SU-DHL-6 (cell line): ENCODE results near the gene ATP11A.

Experiments used
- H2AFZ ChIP-seq: fragments of 200-600 bp; sonication (generic); 2 replicates; pipeline ENCODE4 v1.6.1; 2014; ENCODE audit warnings: low read depth, mild to moderate bottlenecking, moderate library complexity, mixed read lengths, antibody characterized with exemption, low read length; ENCODE audit not compliant: severe bottlenecking
- H3F3A ChIP-seq: fragments of 200-600 bp; shearing (Covaris generic); 2 replicates; pipeline ENCODE4 v1.6.0; 2016; ENCODE audit warnings: antibody characterized with exemption, mild to moderate bottlenecking; ENCODE audit not compliant: insufficient read depth
- H3K27ac ChIP-seq: fragments of 200-600 bp; sonication (generic); 2 replicates; pipeline ENCODE4 v1.5.1; 2016; ENCODE audit warnings: low read depth, mild to moderate bottlenecking, low read length, moderate library complexity, mixed read lengths
- H3K27me3 ChIP-seq: fragments of 200-600 bp; sonication (generic), shearing (Covaris generic); 2 replicates; pipeline ENCODE4 v1.6.0; 2014; ENCODE audit warnings: mild to moderate bottlenecking, low read length
- H3K36me3 ChIP-seq: fragments of 200-600 bp; sonication (generic); 2 replicates; pipeline ENCODE4 v1.6.1; 2014; ENCODE audit warnings: mild to moderate bottlenecking, low read length, mixed read lengths
- H3K4me2 ChIP-seq: fragments of 300-600, 200-600 bp; shearing (Covaris generic), sonication (generic); 2 replicates; pipeline ENCODE4 v1.6.0; 2014; ENCODE audit warnings: low read length, low read depth, mild to moderate bottlenecking; ENCODE audit not compliant: poor library complexity, severe bottlenecking
- H3K4me3 ChIP-seq: fragments of 200-600 bp; sonication (generic); 2 replicates; pipeline ENCODE4 v1.5.1; 2014; ENCODE audit warnings: antibody characterized with exemption, low read length, mild to moderate bottlenecking, mixed read lengths; ENCODE audit not compliant: insufficient read depth, poor library complexity, severe bottlenecking
- H3K79me2 ChIP-seq: fragments of 200-600 bp; sonication (generic); 2 replicates; pipeline ENCODE4 v1.6.1; 2014; ENCODE audit warnings: mild to moderate bottlenecking, low read length, moderate library complexity; ENCODE audit not compliant: insufficient read depth
- H3K9ac ChIP-seq: fragments of 200-600 bp; sonication (generic); 2 replicates; pipeline ENCODE4 v1.7.0; 2014; ENCODE audit warnings: mild to moderate bottlenecking, low read length
- H3K9me2 ChIP-seq: fragments of 200-600 bp; sonication (generic); replicated peaks from 2 replicates; pipeline ENCODE4 v1.6.1; 2014; ENCODE audit warnings: low read length; ENCODE audit not compliant: insufficient read depth
- H3K9me3 ChIP-seq: fragments of 200-600 bp; sonication (generic); 2 replicates; pipeline ENCODE4 v1.6.1; 2014; ENCODE audit warnings: low read length, mixed read lengths; ENCODE audit not compliant: insufficient read depth
- H4K20me1 ChIP-seq: fragments of 200-600 bp; sonication (generic); 2 replicates; pipeline ENCODE4 v1.6.1; 2014; ENCODE audit warnings: low read depth, mild to moderate bottlenecking, antibody characterized with exemption, low read length, moderate library complexity, mixed read lengths
- CTCF ChIP-seq: fragments of 200-600 bp; sonication (generic); IDR thresholded peaks from one replicate; pipeline ENCODE4 v1.5.1; 2017; ENCODE audit warnings: antibody characterized with exemption, mild to moderate bottlenecking, low read length, moderate library complexity; ENCODE audit not compliant: insufficient read depth, poor library complexity, severe bottlenecking
- EZH2phosphoT487 ChIP-seq: fragments of 200-600 bp; sonication (generic), shearing (Covaris generic); conservative IDR thresholded peaks from 2 replicates; pipeline ENCODE4 v1.6.1; 2018; ENCODE audit warnings: mild to moderate bottlenecking, antibody characterized with exemption, low read length, moderate library complexity, mixed read lengths

Gene ATP11A

GRCh38 chr13:112867301-112867711 lies 177.5 kb downstream of the ATP11A start:
- Histone ChIP-seq H4K20me1 (no peaks in the 10 kb centered on the region), H3K4me3 (no peak overlapping the region), H3F3A (no peaks in the 10 kb centered on the region), H2AFZ (no peak overlapping the region), H3K9ac (no peak overlapping the region), H3K9me2 (no peaks in the 10 kb centered on the region), H3K36me3 (no peaks in the 10 kb centered on the region), H3K79me2 (no peaks in the 10 kb centered on the region), H3K27me3 (no peaks in the 10 kb centered on the region), H3K9me3 (no peaks in the 10 kb centered on the region), H3K4me2 (no peak overlapping the region), H3K27ac (no peak overlapping the region)
- TF ChIP-seq CTCF = no peak
- no peak for TF ChIP-seq EZH2phosphoT487

- no peak for TF ChIP-seq EZH2phosphoT487
- no peak for TF ChIP-seq CTCF
- Histone ChIP-seq H2AFZ (no peak overlapping the region), H4K20me1 (no peaks in the 10 kb centered on the region)
Observed at GRCh38 chr13:112868308-112868707, 178.5 kb downstream of the ATP11A start.

GRCh38 chr13:112869202-112870050 lies 179.6 kb downstream of the ATP11A start:
- Histone ChIP-seq H3K27me3 (no peaks in the 10 kb centered on the region), H3K79me2 (no peaks in the 10 kb centered on the region), H4K20me1 (no peaks in the 10 kb centered on the region), H3K9me2 (no peaks in the 10 kb centered on the region), H3K9ac (no peak overlapping the region), H3K27ac (no peak overlapping the region), H3F3A (peaks cover 19% of the 10 kb centered on the region), H3K4me3 (no peak overlapping the region), H3K9me3 (no peaks in the 10 kb centered on the region), H2AFZ (no peak overlapping the region), H3K36me3 (no peaks in the 10 kb centered on the region), H3K4me2 (no peak overlapping the region)
- TF ChIP-seq EZH2phosphoT487 (no peak), CTCF (no peak)

More at GRCh38 chr13:112868308-112868707, 178.5 kb downstream of the ATP11A start:
- no peaks in the 10 kb centered on the region for H3K9me2 ChIP-seq
- H3K4me2 ChIP-seq = no peak overlapping the region
- no peaks in the 10 kb centered on the region for H3K9me3 ChIP-seq
- H3K79me2 ChIP-seq = no peaks in the 10 kb centered on the region
- no peak overlapping the region for H3K9ac ChIP-seq
- no peaks in the 10 kb centered on the region for H3K27me3 ChIP-seq
- no peak overlapping the region for H3K4me3 ChIP-seq
- H3K36me3 ChIP-seq = no peaks in the 10 kb centered on the region
- H3F3A ChIP-seq = peaks cover 9% of the 10 kb centered on the region
- no peak overlapping the region for H3K27ac ChIP-seq
